ENCODE results near the gene MAPRE3. TPM values are rescaled to one million over a fixed set of nuclear protein-coding genes. Genes with fewer than 3 reads are reported as not detected.
A peak's percentile ranks its signal among the peaks of the same experiment; 100 is the strongest.

MAPRE3 gene
- total RNA-seq, 1 donor from 2014 or later = 27.0 TPM

GRCh38 chr2:27024812-27025211, 54.4 kb downstream of the MAPRE3 start:
- Histone ChIP-seq H2AFZ (ENCODE audit: low read depth, low read length) (no peak overlapping the region), H3K36me3 (ENCODE audit: insufficient read depth, low read length) (no peaks in the 10 kb centered on the region), H3K9me3 (ENCODE audit: insufficient read depth, low read depth, low read length) (no peaks in the 10 kb centered on the region), H3K4me3 (ENCODE audit: insufficient read depth, low read depth, low read length) (no peak overlapping the region), H4K20me1 (ENCODE audit: insufficient read depth, low read length) (peaks cover 75% of the 10 kb centered on the region), H3K4me1 (ENCODE audit: insufficient read depth, low read length) (peaks cover 11% of the 10 kb centered on the region), H3K27me3 (ENCODE audit: insufficient read depth, low read length) (no peaks in the 10 kb centered on the region), H3K4me2 (ENCODE audit: low read length) (no peak overlapping the region), H3K27ac (ENCODE audit: low read depth, low read length) (no peak overlapping the region), H3K79me2 (ENCODE audit: insufficient read depth, low read length) (peaks cover 27% of the 10 kb centered on the region), H3K9ac (ENCODE audit: low read length) (no peak overlapping the region)
- DNase-seq (ENCODE audit: low read depth) (no peak), FAIRE-seq (no peak)
- H3K36me3 Mint-ChIP-seq (ENCODE audit: low read depth, unreplicated experiment) = peaks cover 25% of the 10 kb centered on the region
- H3K27me3 Mint-ChIP-seq (ENCODE audit: low read depth, unreplicated experiment) = no peaks in the 10 kb centered on the region
- TF ChIP-seq EZH2 (IDR thresholded peaks at IDR 0.05; ENCODE audit: insufficient read depth, low read length) = no peak
- no peak for TF ChIP-seq CTCF (IDR thresholded peaks at IDR 0.05; ENCODE audit: insufficient read depth, low read depth, low read length)
- H3K4me3 Mint-ChIP-seq (ENCODE audit: unreplicated experiment) = no peak overlapping the region
- no peak overlapping the region for H3K27ac Mint-ChIP-seq (ENCODE audit: unreplicated experiment)
- no peaks in the 10 kb centered on the region for H3K9me3 Mint-ChIP-seq (ENCODE audit: unreplicated experiment)
- peaks cover 30% of the 10 kb centered on the region for H3K4me1 Mint-ChIP-seq (ENCODE audit: low read depth, unreplicated experiment)

GRCh38 chr2:27025281-27025800, 54.9 kb downstream of the MAPRE3 start:
- TF ChIP-seq EZH2 (IDR thresholded peaks at IDR 0.05; ENCODE audit: insufficient read depth, low read length) (no peak), CTCF (IDR thresholded peaks at IDR 0.05; ENCODE audit: insufficient read depth, low read depth, low read length) (no peak)
- peaks cover 29% of the 10 kb centered on the region for H3K36me3 Mint-ChIP-seq (ENCODE audit: low read depth, unreplicated experiment)
- FAIRE-seq (no peak), DNase-seq (ENCODE audit: low read depth) (no peak)
- peaks cover 11% of the 10 kb centered on the region for H3K4me1 ChIP-seq (ENCODE audit: insufficient read depth, low read length)
- no peak overlapping the region for H3K4me3 ChIP-seq (ENCODE audit: insufficient read depth, low read depth, low read length)
- no peak overlapping the region for H3K4me3 Mint-ChIP-seq (ENCODE audit: unreplicated experiment)
- no peaks in the 10 kb centered on the region for H3K27me3 Mint-ChIP-seq (ENCODE audit: low read depth, unreplicated experiment)
- peaks cover 24% of the 10 kb centered on the region for H3K4me1 Mint-ChIP-seq (ENCODE audit: low read depth, unreplicated experiment)
- no peak overlapping the region for H3K9ac ChIP-seq (ENCODE audit: low read length)
- no peaks in the 10 kb centered on the region for H3K36me3 ChIP-seq (ENCODE audit: insufficient read depth, low read length)
- no peaks in the 10 kb centered on the region for H3K27me3 ChIP-seq (ENCODE audit: insufficient read depth, low read length)
- no peak overlapping the region for H3K4me2 ChIP-seq (ENCODE audit: low read length)
- peaks cover 70% of the 10 kb centered on the region for H4K20me1 ChIP-seq (ENCODE audit: insufficient read depth, low read length)
- H3K9me3 Mint-ChIP-seq (ENCODE audit: unreplicated experiment) = no peaks in the 10 kb centered on the region
- peaks cover 27% of the 10 kb centered on the region for H3K79me2 ChIP-seq (ENCODE audit: insufficient read depth, low read length)
- no peaks in the 10 kb centered on the region for H3K9me3 ChIP-seq (ENCODE audit: insufficient read depth, low read depth, low read length)
- peak overlapping the region; percentile 72 for H3K27ac Mint-ChIP-seq (ENCODE audit: unreplicated experiment)
- no peak overlapping the region for H2AFZ ChIP-seq (ENCODE audit: low read depth, low read length)
- H3K27ac ChIP-seq (ENCODE audit: low read depth, low read length) = no peak overlapping the region
